Colonic mucosa (tissue), 4 donors: ENCODE results near the gene EFEMP1. TPM values are rescaled to one million over a fixed set of nuclear protein-coding genes. Genes with fewer than 3 reads are reported as not detected.

Source experiments
- DNase-seq: peaks from one replicate; pipeline ENCODE4 v3.0.0-alpha.2; 2020
- H3K27ac ChIP-seq: fragments of 200-600 bp; one replicate; pipeline ENCODE4 v1.8.0; 2021
- H3K27me3 ChIP-seq: fragments of 200-600 bp; one replicate; pipeline ENCODE4 v1.8.0; 2021
- H3K36me3 ChIP-seq: fragments of 200-600 bp; one replicate; pipeline ENCODE4 v1.8.0; 2021
- H3K4me1 ChIP-seq: fragments of 200-600 bp; one replicate; pipeline ENCODE4 v1.8.0; 2021; ENCODE audit warnings: mild to moderate bottlenecking
- H3K4me3 ChIP-seq: fragments of 200-600 bp; one replicate; pipeline ENCODE4 v1.8.0; 2021
- H3K9ac ChIP-seq, 2 donors: one replicate each; pipeline ENCODE4 v1.7.0; 2013; ENCODE audit warnings: control low read depth in 2 of 2, low read depth in 2 of 2, low read length in 2 of 2
- H3K9me3 ChIP-seq: fragments of 200-600 bp; one replicate; pipeline ENCODE4 v1.8.0; 2021
- intact Hi-C: fragments of 100-400 bp; cut with DNase I; formaldehyde crosslinking; loops from one replicate; pipeline ENCODE4 v1.14.1; 2022
- total RNA-seq, 2 donors: library from RNA; stranded (reverse); fragmentation: NEBNext Ultra II Directional in 1 of 2; extraction: Animal tissue kit (Norgen Biotek cat#: 25700) in 1 of 2; gene quantifications; one replicate each; pipeline ENCODE4 v1.2.1, GENCODE V29; 2021
- TF ChIP-seq, protein P1 (sequence below): fragments of 200-600 bp; IDR thresholded peaks from one replicate; pipeline ENCODE4 v1.8.0; 2022; ENCODE audit warnings: antibody characterized with exemption, mild to moderate bottlenecking
- donor health status: healthy.
- donor health status: DM: no; HTN: no; CAD: no.
- donor health status: DM: no; HTN: no; CAD: no.

Gene EFEMP1
- total RNA-seq, 2 donors from 2014 or later: 16.2 to 25.2 TPM

DNA sequence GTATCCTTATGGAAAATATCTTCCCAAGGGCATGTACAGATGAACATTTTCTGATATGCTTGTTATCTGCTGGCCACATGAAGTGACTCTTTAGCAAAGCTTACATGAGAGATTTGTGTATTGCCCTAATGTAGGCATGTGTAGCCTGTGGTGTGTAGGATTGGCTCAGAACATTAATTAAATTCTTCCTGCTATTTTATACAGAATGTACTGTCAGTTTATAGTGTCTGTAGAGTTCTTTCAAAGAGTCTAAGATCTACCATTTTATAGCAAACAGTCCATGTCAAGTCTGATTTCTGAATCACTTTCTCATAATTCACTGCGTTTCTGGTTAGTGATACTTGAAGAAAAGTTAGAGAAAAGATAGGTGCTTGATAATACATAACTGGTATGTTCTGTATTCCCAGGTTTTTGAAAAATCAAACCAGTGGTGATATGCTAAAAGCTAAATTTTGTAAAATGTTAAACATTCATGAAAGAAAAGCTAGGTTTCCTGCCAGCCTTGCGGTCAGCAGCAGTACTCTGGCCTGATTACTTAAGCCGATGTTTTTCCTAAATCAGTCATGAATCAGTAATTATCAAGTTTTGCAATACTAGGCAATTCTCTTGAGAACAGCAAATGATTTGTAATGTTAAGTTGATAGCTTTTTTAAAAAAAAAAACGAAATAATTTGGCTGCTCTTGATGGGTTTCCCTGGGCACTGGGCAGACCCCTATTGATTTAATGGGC lies 30.9 kb upstream of the EFEMP1 start:
- no peaks in the 10 kb centered on the region for H3K36me3 ChIP-seq
- no peak for DNase-seq
- no peak overlapping the region for H3K4me3 ChIP-seq
- H3K9me3 ChIP-seq: no peaks in the 10 kb centered on the region
- intact Hi-C loops: no loop called here
- no peak overlapping the region for H3K27ac ChIP-seq
- no peaks in the 10 kb centered on the region for H3K27me3 ChIP-seq
- no peaks in the 10 kb centered on the region for H3K4me1 ChIP-seq
- TF ChIP-seq, protein P1, sequence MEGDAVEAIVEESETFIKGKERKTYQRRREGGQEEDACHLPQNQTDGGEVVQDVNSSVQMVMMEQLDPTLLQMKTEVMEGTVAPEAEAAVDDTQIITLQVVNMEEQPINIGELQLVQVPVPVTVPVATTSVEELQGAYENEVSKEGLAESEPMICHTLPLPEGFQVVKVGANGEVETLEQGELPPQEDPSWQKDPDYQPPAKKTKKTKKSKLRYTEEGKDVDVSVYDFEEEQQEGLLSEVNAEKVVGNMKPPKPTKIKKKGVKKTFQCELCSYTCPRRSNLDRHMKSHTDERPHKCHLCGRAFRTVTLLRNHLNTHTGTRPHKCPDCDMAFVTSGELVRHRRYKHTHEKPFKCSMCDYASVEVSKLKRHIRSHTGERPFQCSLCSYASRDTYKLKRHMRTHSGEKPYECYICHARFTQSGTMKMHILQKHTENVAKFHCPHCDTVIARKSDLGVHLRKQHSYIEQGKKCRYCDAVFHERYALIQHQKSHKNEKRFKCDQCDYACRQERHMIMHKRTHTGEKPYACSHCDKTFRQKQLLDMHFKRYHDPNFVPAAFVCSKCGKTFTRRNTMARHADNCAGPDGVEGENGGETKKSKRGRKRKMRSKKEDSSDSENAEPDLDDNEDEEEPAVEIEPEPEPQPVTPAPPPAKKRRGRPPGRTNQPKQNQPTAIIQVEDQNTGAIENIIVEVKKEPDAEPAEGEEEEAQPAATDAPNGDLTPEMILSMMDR: no peak
- H3K9ac ChIP-seq: no peak overlapping the region

DNA sequence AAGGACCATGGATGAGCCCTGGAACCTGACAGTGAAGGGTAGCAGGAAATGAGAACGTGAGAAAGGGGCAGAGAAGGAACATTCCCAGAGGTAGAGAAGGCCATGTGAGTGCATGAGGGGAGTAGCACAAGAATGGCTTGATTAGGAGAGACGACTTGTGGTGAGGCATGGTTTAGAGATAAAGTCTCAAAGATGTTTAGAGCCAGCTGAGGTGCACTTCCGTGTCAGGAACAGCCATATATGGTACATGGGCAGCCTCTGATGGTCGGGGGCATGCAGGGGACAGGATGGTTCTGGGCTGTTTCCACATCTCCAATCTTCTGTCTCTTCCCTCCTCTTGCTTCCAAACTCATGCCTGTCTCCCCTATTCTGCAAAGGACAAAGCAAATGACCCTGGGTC lies 28.8 kb upstream of the EFEMP1 start:
- no peaks in the 10 kb centered on the region for H3K36me3 ChIP-seq
- intact Hi-C loops: loop anchor here (2.0 kb wide), 1 partner anchor 14 kb away; no protein-coding TSS in a partner anchor

DNA sequence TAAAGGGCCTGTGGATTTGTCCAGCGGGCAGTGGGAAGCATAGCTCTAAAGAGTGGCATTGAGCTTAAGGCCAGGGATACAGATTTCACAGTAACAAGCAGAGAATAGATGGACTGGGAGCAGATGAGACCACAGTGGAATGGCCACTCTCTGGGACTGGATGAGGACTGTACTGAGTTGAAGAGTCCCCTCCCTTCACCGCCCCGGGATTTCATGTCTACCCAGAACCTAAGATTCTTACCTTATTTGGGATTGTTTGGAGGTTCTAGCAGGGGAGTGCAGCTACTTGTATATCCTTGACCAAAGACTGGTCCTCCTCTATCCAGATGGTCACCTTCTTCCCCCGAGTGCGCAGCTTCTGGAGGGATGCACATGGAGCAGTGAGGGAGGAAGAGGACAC lies 28.0 kb upstream of the EFEMP1 start:
- Histone ChIP-seq H3K9me3 (no peaks in the 10 kb centered on the region), H3K27me3 (no peaks in the 10 kb centered on the region), H3K36me3 (no peaks in the 10 kb centered on the region), H3K4me1 (no peaks in the 10 kb centered on the region), H3K27ac (no peak overlapping the region), H3K9ac (no peak overlapping the region), H3K4me3 (no peak overlapping the region)
- intact Hi-C loops: no loop called here
- TF ChIP-seq, protein P1: no peak
- DNase-seq: no peak

More for the DNA sequence above, 28.8 kb upstream of the EFEMP1 start:
- H3K9me3 ChIP-seq: no peaks in the 10 kb centered on the region
- H3K9ac ChIP-seq: no peak overlapping the region
- no peak overlapping the region for H3K27ac ChIP-seq
- no peak overlapping the region for H3K4me3 ChIP-seq
- no peaks in the 10 kb centered on the region for H3K4me1 ChIP-seq
- H3K27me3 ChIP-seq: no peaks in the 10 kb centered on the region
- DNase-seq: no peak
- TF ChIP-seq, protein P1: no peak

DNA sequence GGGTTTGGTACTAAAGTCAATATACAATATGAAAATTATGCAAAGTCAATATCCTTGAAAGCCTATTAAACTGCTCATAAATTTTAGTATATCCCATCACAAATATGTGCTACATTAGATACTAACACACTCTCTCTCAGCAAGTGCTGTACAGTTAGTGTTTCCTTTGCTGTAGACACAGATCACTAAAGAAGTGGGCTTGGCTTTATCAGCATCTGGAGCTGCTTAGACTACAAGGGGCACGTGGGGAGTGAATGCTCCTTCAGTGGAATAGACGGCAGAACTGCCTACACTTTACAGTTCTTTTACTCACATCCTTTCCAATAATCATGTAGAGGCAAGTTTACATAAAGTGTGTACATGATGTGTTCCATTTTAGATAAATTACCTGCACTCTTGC lies 26.0 kb upstream of the EFEMP1 start:
- no peak for DNase-seq
- Histone ChIP-seq H3K27me3 (no peaks in the 10 kb centered on the region), H3K36me3 (no peaks in the 10 kb centered on the region), H3K9me3 (no peaks in the 10 kb centered on the region), H3K9ac (no peak overlapping the region), H3K4me3 (no peak overlapping the region), H3K27ac (no peak overlapping the region), H3K4me1 (no peaks in the 10 kb centered on the region)
- intact Hi-C loops: no loop called here
- TF ChIP-seq, protein P1: no peak

DNA sequence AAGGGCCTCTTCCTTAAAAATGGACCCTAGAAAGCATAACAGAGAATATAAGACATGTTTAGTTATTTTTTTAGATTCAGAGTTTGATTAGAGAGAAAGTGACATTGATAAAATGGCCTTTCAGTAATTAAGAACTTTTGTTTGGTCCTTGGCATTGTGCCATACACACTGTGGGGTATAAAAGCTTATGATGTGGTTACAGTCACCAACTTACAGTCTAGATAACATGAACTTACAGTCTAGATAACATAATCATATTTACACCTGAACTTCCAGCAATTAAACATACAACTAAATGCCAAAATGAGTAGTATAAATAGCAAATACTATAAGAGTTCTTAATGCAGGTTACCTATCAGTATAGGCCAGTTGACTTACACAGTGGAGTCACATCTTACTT lies 25.6 kb upstream of the EFEMP1 start:
- no peaks in the 10 kb centered on the region for H3K36me3 ChIP-seq
- no peak for DNase-seq
- no peaks in the 10 kb centered on the region for H3K27me3 ChIP-seq
- no peak overlapping the region for H3K27ac ChIP-seq
- no peaks in the 10 kb centered on the region for H3K4me1 ChIP-seq
- H3K9me3 ChIP-seq: no peaks in the 10 kb centered on the region
- H3K4me3 ChIP-seq: no peak overlapping the region
- H3K9ac ChIP-seq: no peak overlapping the region
- intact Hi-C loops: no loop called here
- TF ChIP-seq, protein P1: no peak
